Fibroblast of pulmonary artery (primary cell): ENCODE data around the gene MYO15A.

Source experiments
- DNase-seq: peaks from one replicate; pipeline ENCODE4 v3.0.0-alpha.2; 2010; ENCODE audit warnings: low read depth
- H3K4me3 ChIP-seq: replicated peaks from 2 replicates; pipeline ENCODE4 v1.5.1; 2011; ENCODE audit warnings: low read depth, mild to moderate bottlenecking, control low read depth, low read length, moderate library complexity
- TF ChIP-seq, protein P1 (sequence below): IDR thresholded peaks from 2 replicates; pipeline ENCODE4 v1.5.1; 2011; ENCODE audit warnings: mild to moderate bottlenecking, control low read depth, low read length, inconsistent platforms; ENCODE audit errors: missing control alignments

Gene MYO15A

DNA sequence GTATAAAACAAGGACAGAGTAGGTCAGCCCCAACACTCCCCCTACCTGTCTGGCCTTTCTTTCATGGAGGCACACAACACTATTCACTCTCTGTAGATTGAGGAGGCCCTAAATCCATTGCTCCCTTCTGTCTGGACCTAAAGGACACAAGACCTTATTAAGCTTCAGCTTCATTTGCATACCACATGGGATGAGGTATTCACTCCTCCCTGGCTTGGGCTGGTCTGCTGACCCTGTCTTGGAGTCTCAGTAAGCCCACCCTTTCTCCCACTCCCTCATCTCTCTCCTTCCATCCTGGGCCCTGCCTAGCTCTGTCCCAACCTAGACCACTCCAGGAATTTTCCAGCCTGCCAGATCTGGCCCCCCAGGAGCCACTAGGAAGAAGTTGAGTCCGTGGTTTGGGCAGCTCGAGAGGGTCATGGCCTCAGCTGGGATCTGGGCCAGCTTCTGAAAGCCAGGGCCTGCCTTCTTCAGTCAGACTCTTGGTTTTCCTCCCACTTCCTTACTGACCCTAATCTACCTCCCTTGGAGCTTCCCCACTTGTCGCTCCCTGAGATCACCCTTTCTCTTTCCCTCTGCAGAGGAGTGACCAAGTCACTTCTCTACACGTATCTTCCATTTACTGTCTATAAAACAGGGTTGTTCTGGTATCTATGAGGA, 110.3 kb downstream of the MYO15A start:
- TF ChIP-seq, protein P1, sequence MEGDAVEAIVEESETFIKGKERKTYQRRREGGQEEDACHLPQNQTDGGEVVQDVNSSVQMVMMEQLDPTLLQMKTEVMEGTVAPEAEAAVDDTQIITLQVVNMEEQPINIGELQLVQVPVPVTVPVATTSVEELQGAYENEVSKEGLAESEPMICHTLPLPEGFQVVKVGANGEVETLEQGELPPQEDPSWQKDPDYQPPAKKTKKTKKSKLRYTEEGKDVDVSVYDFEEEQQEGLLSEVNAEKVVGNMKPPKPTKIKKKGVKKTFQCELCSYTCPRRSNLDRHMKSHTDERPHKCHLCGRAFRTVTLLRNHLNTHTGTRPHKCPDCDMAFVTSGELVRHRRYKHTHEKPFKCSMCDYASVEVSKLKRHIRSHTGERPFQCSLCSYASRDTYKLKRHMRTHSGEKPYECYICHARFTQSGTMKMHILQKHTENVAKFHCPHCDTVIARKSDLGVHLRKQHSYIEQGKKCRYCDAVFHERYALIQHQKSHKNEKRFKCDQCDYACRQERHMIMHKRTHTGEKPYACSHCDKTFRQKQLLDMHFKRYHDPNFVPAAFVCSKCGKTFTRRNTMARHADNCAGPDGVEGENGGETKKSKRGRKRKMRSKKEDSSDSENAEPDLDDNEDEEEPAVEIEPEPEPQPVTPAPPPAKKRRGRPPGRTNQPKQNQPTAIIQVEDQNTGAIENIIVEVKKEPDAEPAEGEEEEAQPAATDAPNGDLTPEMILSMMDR, result no peak
- H3K4me3 ChIP-seq, result no peak overlapping the region
- DNase-seq, result peak; percentile 65

DNA sequence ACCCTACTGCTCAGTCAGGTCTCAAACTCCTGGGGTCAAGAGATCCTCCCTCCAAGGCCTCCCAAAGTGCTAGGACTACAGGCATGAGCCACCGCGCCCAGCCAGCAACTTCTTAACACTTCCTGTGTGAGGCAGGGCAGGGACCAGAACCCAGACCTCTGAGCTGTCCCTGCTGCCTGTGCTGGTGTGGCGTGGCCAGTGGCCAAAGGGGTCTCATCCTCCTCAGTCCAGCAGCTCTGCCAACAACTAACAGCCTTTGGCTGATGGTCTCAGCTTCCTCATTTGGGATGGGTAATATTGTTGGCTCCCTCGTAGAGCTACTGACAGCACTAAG, 115.5 kb downstream of the MYO15A start:
- H3K4me3 ChIP-seq, result no peak overlapping the region
- TF ChIP-seq, protein P1, result no peak
- DNase-seq, result no peak

DNA sequence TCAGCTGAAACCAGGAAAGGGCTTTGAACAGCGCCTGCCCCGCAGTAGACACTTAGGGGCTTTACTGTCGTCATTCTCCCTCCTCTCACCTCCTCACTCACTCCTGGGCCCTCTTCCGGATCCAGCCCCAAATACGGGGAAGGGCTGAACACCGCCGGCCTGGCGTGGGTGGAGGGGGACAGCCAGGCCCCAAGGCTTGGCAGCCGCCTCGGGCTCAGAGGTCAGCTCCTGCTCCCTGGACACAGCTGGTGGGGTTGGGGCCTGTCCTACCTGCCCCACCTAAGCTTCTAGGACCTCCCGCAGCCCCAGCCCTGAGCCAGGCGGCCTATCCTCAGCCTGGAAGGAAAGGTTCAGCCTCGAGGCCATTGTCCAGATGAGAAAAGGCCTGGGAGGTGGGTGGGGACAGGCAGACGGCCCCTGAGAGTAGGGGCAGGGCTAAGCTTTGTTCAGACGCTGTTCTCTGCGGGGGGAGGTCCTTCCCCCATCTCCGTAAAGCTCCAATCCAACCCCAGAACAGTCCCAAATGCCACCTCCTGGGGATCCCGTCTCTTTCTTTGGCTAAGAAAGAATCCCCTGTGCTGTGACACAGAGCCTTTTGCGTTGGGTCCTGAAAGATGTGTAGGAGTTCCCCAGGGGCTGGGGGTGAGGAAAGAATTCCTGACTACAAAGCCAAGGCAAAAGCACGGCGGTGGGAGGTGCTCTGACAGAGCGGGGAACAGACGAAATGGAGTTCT, 116.0 kb downstream of the MYO15A start:
- TF ChIP-seq, protein P1, result no peak
- H3K4me3 ChIP-seq, result peak overlapping the region; percentile 34

DNA sequence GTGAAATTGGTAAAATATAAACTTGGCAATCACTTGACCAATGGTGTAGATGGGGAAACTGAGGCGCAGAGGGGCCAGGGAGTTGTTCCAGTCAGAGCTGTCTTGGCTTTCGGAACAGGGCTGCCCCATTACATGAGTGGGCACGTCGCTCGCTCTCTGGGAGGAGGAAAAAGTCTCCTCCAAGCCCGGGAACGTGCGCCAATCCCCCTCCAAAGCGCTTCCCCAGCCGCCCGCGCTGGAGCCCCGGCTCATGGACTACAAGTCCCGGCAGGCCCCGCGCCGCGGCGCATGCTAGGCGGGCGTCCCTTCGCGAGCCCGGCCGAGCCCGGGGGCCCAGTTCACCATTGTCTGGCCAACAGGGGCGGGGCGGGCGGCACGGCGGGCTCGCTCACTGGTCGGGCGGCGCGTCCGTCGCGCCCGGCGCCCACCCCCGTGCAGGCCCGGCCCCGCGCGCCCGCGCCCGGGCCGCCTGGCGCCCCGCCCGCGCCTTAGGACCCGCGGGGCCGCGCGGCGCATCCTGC, 116.6 kb downstream of the MYO15A start, which contains the start of gene LLGL1:
LLGL1 (plus strand) TSS at position 515 of the 521 bp plus-strand sequence. CDS start 48 bp downstream, outside the sequence.
- DNase-seq, result peak; percentile 95
- peak within 1 kb of the TSS; percentile 90 for H3K4me3 ChIP-seq
- TF ChIP-seq, protein P1, result no peak

More for the DNA sequence above, 116.0 kb downstream of the MYO15A start:
- peak; percentile 63 for DNase-seq

DNA sequence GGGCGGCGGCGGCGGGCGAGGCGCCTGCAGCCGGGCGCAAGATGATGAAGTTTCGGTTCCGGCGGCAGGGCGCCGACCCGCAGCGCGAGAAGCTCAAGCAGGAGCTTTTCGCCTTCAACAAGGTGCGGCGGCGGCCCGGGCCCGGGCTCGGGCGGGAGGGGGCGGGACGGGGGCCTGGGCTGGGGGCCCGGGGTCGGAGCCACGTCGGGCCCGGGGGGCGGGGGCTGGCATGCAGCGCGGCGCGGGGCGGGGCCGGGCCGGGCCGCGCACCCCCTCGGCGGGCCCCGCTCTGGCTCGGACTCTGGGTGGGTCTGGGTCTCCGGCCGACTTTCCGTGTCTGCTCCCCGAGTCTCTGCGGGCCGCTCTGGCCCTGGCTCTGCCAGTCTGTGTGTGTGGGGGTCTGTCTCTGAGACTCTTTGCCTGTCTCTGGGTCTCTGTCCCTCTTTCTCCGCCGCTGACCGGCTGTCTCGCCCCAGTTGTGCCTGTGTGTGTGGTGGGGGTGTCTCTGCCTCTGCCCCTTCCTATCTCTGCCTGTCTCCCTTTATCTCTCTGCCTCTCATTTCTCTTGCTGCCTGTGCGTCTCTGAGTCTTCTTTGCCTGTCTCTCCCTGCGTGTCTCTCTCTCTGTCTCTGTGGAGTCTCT, 117.2 kb downstream of the MYO15A start:
- DNase-seq, result no peak
- TF ChIP-seq, protein P1, result no peak
- peak overlapping the region; percentile 90 for H3K4me3 ChIP-seq

DNA sequence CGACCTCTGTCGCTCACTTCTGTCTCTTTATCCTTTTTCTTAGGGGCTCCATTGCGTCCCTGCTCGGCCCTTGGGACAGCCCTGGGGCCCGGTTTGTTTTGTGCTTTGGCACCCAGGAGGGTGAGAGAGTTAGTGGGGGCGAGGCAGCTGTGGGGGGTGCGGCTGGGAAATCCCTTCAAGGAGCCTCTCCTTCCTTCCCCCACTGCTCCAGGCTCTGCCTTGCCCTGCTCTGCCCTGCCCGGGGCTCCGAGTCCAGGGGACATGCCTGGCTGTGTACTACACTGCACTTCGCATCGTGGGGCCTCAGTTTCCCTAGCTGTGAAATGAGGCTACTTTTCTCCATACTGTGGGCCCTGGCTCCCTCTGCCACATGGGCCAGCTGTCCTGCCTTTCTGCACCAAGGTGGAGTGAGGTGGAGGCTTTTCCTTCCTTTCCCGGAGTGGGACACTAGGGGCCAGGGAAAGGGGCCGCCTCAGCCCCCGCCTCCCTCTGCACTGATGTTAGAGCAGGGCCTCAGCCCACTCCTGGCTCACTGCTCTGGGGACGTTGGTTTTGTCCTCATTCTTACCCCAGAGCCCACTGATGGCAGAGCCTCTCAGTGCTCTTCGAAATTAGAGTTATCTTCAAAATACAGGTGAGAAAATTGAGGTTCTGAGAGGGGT, 117.9 kb downstream of the MYO15A start:
- TF ChIP-seq, protein P1, result no peak
- no peak for DNase-seq
- H3K4me3 ChIP-seq, result peak overlapping the region; percentile 90
